ENCODE measurements around the gene CHMP1A.
"Not testable (repeated sequence)": the region's sequence is repeated elsewhere in the genome, so short reads cannot be mapped to it uniquely, and the experiment has no call there.

CHMP1A gene

DNA sequence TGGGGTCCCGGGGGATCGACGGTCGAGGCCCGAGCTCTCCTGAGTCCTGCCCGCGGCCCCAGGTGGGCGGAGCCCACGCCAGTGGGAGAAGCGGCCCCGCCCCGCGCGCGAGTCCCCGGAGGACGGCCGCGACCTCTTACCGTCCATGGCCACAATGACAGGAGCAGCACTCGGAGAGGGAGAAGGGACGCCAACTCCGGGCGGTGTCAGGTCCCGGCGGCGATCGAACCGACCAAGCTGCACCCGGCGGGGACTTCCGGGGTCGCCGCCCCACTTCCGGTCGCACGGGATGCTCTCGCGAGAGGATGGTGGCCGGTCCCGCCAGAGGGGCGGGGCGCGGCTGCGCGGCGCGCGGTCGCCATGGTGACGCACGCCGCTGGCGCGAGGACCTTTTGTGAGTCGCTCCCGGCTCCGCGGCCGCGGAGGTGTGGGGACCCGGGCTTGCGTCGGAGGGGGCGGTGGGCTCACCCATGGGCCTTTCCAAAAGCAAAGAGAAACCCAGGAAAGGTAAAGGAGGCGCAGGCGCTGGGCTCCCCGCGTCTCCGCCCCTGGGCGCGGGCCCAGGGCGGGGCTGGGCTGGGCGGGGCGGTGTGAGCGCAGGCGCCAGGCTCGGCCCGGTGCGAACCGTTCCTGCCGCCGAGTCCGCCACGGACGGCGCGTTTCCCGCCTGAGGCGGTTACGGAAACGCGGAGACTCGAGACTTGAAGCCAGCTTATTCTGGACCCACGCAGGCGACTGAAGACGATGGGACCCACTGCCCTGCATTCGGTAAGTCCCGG lies at the start of gene CHMP1A, which contains the start of gene SPATA33:
CHMP1A (minus strand) TSS at position 267 of the 779 bp plus-strand sequence; CDS start at position 147, 120 bp downstream.
SPATA33 (plus strand) TSS at position 395 of the 779 bp plus-strand sequence; CDS start at position 471, 76 bp downstream.
- peak; percentile 72 for DNase-seq

GRCh38 chr16:89706518-89707260 lies 49.2 kb upstream of the CHMP1A start:
- DNase-seq = no peak

GRCh38 chr16:89705006-89705405 lies 47.5 kb upstream of the CHMP1A start:
- no peak for DNase-seq

GRCh38 chr16:89704281-89704680 lies 46.8 kb upstream of the CHMP1A start:
- DNase-seq = no peak

GRCh38 chr16:89701425-89702406 lies 44.2 kb upstream of the CHMP1A start, which contains the start of gene SPATA2L:
SPATA2L (minus strand) TSS chr16:89701705; CDS start chr16:89701232, 473 bp downstream.
- DNase-seq = peak; percentile 90

- peak; percentile 72 for DNase-seq
Measured at GRCh38 chr16:89700649-89701424, 43.3 kb upstream of the CHMP1A start.

DNA sequence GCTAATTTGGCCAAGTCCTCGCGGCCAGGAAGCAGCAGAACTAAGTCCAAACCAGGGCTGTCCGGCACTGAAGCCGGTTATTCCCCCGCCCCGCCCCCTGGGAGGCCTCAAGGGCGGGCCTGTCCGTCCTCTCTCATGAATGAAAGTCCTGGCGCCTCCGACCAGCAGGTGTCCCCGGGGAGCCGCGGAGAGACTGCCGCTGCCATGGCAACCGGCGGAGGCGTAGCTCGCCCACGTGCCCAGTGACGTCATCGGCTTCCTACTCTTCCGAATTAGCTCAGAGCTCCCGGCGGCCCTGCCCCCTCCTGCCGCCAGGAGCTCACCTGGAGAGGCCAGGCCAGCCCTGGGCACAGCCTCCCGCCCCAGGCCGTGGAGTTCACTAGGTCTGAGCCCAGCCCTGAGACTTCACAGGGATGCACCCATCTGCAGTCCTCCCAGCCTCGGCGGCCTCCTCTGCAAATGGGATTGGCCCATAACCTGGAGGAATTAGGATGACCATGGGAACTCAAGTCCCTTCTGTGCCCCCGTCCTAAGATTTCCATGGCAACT lies 42.7 kb upstream of the CHMP1A start:
- DNase-seq = peak; percentile 99

- DNase-seq = not testable (repeated sequence)
Measured at GRCh38 chr16:89699629-89700099, 42.2 kb upstream of the CHMP1A start.

GRCh38 chr16:89698717-89699116 lies 41.2 kb upstream of the CHMP1A start:
- DNase-seq = not testable (repeated sequence)

DNA sequence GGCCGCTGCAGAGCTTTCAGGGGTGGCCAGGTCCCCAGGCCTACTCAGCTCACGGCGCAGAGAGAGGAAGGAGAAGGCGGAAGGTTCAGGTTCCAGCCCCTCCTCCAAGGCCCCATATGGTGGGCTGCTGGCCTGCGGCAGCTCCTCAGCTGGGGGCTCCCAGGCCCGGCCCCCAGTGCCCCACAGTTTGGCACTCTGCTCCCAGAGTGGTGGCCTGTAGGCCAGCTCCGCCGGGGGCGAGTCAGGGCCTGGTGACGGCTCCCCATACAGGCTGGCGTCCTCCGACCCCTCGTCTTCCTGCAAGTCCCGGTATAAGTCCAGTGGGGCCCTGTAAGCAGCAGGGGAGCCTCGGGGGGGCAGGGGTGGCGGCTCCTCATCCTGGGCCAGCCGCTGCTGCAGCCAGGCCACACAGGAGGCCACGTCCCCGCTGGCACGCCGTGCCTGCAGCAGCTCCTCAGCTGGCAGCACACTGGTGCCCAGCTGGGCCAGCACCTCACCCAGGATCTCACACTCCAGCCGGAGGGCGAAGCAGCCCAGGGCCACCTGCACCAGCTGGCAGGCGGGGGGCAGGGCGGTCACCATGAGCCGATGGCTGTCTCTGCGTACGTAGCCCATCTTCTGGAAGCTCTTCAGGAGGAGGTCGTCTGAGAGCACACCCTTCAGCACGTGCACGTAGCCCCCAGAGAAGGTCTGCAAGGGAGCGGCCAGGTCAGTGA lies 40.3 kb upstream of the CHMP1A start:
- DNase-seq = no peak

GRCh38 chr16:89697161-89697615 lies 39.7 kb upstream of the CHMP1A start:
- no peak for DNase-seq

DNA sequence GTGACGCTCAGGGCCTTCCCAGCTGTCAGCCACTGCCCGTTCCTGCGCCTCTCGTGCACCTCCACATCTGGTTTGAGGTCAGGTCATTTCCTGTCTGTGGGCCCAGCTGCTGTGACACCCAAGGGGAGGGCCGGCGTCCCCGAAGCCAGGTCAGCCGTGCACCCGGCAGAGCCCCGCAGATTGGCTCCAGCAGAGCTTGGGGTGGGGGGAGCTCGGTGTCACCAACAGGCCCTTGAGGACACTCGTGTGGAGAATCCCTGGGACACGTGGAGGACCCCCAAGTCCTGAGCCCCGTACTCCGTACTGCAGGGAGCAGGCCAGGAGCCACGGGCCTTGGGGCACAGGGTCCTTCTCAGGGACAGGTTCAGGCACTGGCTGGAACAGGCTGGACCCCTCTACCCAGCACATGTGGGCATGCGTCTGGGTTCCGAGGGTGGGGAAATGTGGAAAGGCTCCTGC lies 39.2 kb upstream of the CHMP1A start:
- no peak for DNase-seq

- no peak for DNase-seq
Measured at GRCh38 chr16:89695875-89696669, 38.6 kb upstream of the CHMP1A start.

- no peak for DNase-seq
Measured at GRCh38 chr16:89695086-89695874, 37.8 kb upstream of the CHMP1A start.

DNA sequence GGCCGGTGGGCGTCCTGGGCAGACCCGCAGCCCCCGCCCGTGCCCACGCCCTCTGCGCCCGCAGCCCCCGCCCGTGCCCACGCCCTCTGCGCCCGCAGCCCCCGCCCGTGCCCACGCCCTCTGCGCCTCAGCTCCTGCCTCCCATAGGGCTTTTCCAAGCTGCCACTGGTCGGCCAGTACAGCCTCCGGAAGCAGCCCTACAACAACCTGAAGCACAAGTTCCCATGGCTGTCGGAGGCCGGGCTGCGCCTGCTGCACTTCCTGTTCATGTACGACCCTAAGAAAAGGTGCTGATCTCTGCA lies 37.2 kb upstream of the CHMP1A start:
- not testable (repeated sequence) for DNase-seq

DNA sequence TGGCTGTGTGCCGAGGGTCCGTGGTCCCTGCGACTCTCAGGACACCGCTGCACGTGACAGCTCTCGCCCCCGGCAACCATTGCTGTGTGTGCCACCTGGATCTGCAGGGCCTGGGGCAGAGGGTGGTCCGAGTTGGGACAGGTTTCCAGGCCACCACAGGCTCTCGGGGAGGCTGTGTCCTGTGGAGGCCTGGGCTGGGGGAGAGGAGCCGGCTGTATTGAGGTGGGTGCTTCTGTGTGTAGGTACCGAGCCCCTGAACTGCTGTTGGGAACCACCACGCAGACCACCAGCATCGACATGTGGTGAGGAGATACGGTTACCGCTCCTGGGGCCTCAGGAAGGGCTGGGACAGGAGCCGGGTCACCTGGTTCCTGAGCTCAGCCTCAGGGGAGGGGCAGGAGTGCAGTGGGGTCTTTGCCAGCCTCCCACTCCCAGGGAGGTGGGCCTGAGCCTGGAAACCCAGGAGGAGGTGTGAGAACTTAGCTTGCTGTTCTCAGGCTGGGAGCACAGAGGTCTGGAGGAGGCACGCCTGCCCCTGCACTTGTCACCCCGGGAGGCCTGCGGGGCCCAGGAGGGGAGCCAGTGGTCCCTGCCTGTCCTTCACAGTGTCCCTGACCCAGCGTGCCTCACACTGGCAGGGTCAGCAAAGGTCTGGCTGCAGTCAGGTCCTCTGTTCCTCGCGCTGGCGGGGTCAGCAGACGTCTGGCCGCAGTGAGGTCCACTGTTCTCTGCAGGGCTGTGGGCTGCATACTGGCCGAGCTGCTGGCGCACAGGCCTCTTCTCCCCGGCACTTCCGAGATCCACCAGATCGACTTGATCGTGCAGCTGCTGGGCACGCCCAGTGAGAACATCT lies 36.6 kb upstream of the CHMP1A start:
- no peak for DNase-seq

DNA sequence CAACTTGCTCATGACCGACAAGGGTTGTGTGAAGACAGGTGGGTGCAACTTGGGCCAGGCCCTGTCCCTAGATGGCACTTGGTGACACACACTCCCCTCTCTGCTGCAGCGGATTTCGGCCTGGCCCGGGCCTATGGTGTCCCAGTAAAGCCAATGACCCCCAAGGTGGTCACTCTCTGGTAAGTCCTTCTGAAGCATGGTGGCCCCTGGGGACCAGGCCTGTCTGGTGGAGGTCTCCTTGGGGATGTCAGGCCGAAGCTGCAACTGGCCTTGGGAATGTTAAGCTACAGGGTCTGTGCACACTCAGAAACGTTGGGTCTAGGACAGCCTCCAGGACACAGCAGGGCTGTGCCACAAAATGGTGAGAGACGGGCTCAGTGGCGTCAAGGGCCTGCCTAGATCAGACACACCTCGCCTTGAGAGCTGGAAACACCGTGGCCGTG lies 35.8 kb upstream of the CHMP1A start:
- no peak for DNase-seq

Data from DMS153 (cell line).